H1 (cell line): ENCODE measurements around the gene TRMT10A. TPM values are rescaled to one million over a fixed set of nuclear protein-coding genes. Genes with fewer than 3 reads are reported as not detected.

Experiments used
- CTCF ChIA-PET: fragments of 300-600 bp; sonication (Branson Sonifier 250); formaldehyde crosslinking; loops from one replicate; lab custom pipeline; 2021; ENCODE audit not compliant: partially characterized antibody; lab: Charles Lee
- POLR2A ChIA-PET: fragments of 300-600 bp; sonication (Branson Sonifier 250); formaldehyde crosslinking; loops from one replicate; lab custom pipeline; 2021; ENCODE audit warnings: inconsistent platforms; ENCODE audit not compliant: partially characterized antibody; lab: Charles Lee
- DNase-seq, 2 experiments: peaks; one replicate each; pipeline versions ENCODE4 v3.0.0 to v3.0.0-alpha.2; 2010 to 2022; ENCODE audit warnings: low spot score in 2 of 2, low read depth in 1 of 2, mixed read lengths in 1 of 2
- FAIRE-seq: peaks from 2 replicates; lab custom pipeline; 2011; peaks lifted over from hg19 to GRCh38; lab: Jason Lieb, UNC
- H2AFZ ChIP-seq: 2 replicates; pipeline ENCODE4 v1.8.1; 2012; ENCODE audit warnings: low read length, inconsistent platforms
- H2AK5ac ChIP-seq: 2 replicates; pipeline ENCODE4 v1.6.1; 2013; ENCODE audit warnings: low read depth, low read length
- H2BK120ac ChIP-seq: replicated peaks from 2 replicates; pipeline ENCODE3; 2013; ENCODE audit warnings: low read depth, low read length, inconsistent platforms
- H2BK12ac ChIP-seq: 2 replicates; pipeline ENCODE4 v1.6.1; 2013; ENCODE audit warnings: low read depth, low read length
- H2BK15ac ChIP-seq: 2 replicates; pipeline ENCODE4 v1.6.1; 2013; ENCODE audit warnings: low read length
- H2BK20ac ChIP-seq: 2 replicates; pipeline ENCODE4 v1.6.1; 2013; ENCODE audit warnings: low read length
- H2BK5ac ChIP-seq: 2 replicates; pipeline ENCODE4 v1.6.1; 2013; ENCODE audit warnings: low read depth, low read length
- H3K14ac ChIP-seq: 2 replicates; pipeline ENCODE4 v1.6.1; 2013; ENCODE audit warnings: inconsistent platforms; ENCODE audit not compliant: insufficient read length
- H3K18ac ChIP-seq: 2 replicates; pipeline ENCODE4 v1.6.1; 2013; ENCODE audit warnings: low read length; ENCODE audit errors: extremely low read depth
- H3K23ac ChIP-seq: 2 replicates; pipeline ENCODE4 v1.6.1; 2013; ENCODE audit warnings: inconsistent platforms; ENCODE audit not compliant: insufficient read length
- H3K23me2 ChIP-seq: 2 replicates; pipeline ENCODE4 v1.6.1; 2013; ENCODE audit warnings: low read depth, low read length
- H3K27ac ChIP-seq: 2 replicates; pipeline ENCODE4 v1.6.1; 2011; ENCODE audit warnings: low read depth, low read length, inconsistent platforms
- H3K27me3 ChIP-seq, 4 experiments: replicated peaks in 1 of 4; 1 replicate in 1 of 4; 2 replicates in 3 of 4; pipeline versions ENCODE4 v1.6.1 to v1.8.1; 2011 to 2013; ENCODE audit warnings: low read length in 3 of 4, mild to moderate bottlenecking in 3 of 4, inconsistent platforms in 2 of 4, mixed read lengths in 2 of 4, moderate library complexity in 1 of 4; ENCODE audit not compliant: control insufficient read depth in 3 of 4, insufficient read depth in 3 of 4; ENCODE audit errors: extremely low read depth in 1 of 4
- H3K36me3 ChIP-seq, 4 experiments: 2 replicates each; pipeline versions ENCODE4 v1.6.1 to v1.8.1; 2011 to 2013; ENCODE audit warnings: mild to moderate bottlenecking in 4 of 4, low read length in 3 of 4, moderate library complexity in 2 of 4, control low read depth in 1 of 4, inconsistent platforms in 1 of 4; ENCODE audit not compliant: insufficient read depth in 4 of 4, control insufficient read depth in 2 of 4
- H3K4ac ChIP-seq: replicated peaks from 2 replicates; pipeline ENCODE3; 2013; ENCODE audit warnings: low read length, low read depth, mixed read lengths, inconsistent platforms; ENCODE audit not compliant: insufficient read length
- H3K4me1 ChIP-seq, 4 experiments: replicated peaks in 1 of 4; 1 replicate in 1 of 4; 2 replicates in 3 of 4; pipeline versions ENCODE4 v1.6.1 to v1.8.1; 2011 to 2013; ENCODE audit warnings: low read length in 3 of 4, inconsistent platforms in 2 of 4, mixed read lengths in 1 of 4; ENCODE audit not compliant: insufficient read depth in 4 of 4, control insufficient read depth in 3 of 4
- H3K4me2 ChIP-seq, 2 experiments: 2 replicates each; pipeline versions ENCODE4 v1.6.1 to v1.8.1; 2011 to 2013; ENCODE audit warnings: low read depth in 2 of 2, low read length in 2 of 2, control low read depth in 1 of 2, inconsistent platforms in 1 of 2, mild to moderate bottlenecking in 1 of 2; ENCODE audit not compliant: insufficient read depth in 1 of 2
- H3K4me3 ChIP-seq, 4 experiments: fragments of 200-600, 300-600 bp in 1 of 4; sonication (generic), shearing (Covaris generic), sonication (Bioruptor Twin) in 1 of 4; 2 replicates each; pipeline versions ENCODE4 v1.5.1 to v1.8.1; 2011 to 2016; ENCODE audit warnings: low read length in 4 of 4, low read depth in 3 of 4, control low read depth in 2 of 4, inconsistent platforms in 2 of 4, mild to moderate bottlenecking in 2 of 4, mixed read lengths in 1 of 4, moderate library complexity in 1 of 4; ENCODE audit not compliant: insufficient read depth in 2 of 4; ENCODE audit errors: extremely low read depth in 1 of 4
- H3K56ac ChIP-seq: replicated peaks from 2 replicates; pipeline ENCODE3; 2013; ENCODE audit warnings: low read depth, mild to moderate bottlenecking, mixed read lengths, low read length, inconsistent platforms; ENCODE audit not compliant: insufficient read length
- H3K79me1 ChIP-seq: 2 replicates; pipeline ENCODE4 v1.6.1; 2013; ENCODE audit warnings: low read depth, low read length, control low read depth
- H3K79me2 ChIP-seq, 2 experiments: 2 replicates each; pipeline versions ENCODE4 v1.6.1 to v1.8.1; 2012 to 2013; ENCODE audit warnings: low read length in 2 of 2, mild to moderate bottlenecking in 2 of 2, inconsistent platforms in 1 of 2; ENCODE audit not compliant: insufficient read depth in 2 of 2, control insufficient read depth in 1 of 2
- H3K9ac ChIP-seq, 4 experiments: replicated peaks in 1 of 4; 1 replicate in 1 of 4; 2 replicates in 3 of 4; pipeline versions ENCODE4 v1.6.1 to v1.8.1; 2011 to 2013; ENCODE audit warnings: low read depth in 3 of 4, low read length in 3 of 4, control low read depth in 2 of 4, mild to moderate bottlenecking in 2 of 4, moderate library complexity in 2 of 4, inconsistent platforms in 1 of 4; ENCODE audit errors: extremely low read depth in 1 of 4
- H3K9me3 ChIP-seq, 2 experiments: 2 replicates each; pipeline versions ENCODE4 v1.6.1 to v1.8.1; 2012 to 2013; ENCODE audit warnings: mild to moderate bottlenecking in 2 of 2, moderate library complexity in 2 of 2, control low read depth in 1 of 2, inconsistent platforms in 1 of 2, low read depth in 1 of 2, low read length in 1 of 2, mixed read lengths in 1 of 2; ENCODE audit not compliant: insufficient read depth in 2 of 2
- H4K20me1 ChIP-seq, 2 experiments: replicated peaks in 1 of 2; 2 replicates each; pipeline versions ENCODE3 to v1.8.1; 2011 to 2013; ENCODE audit warnings: inconsistent platforms in 2 of 2, low read length in 2 of 2, mild to moderate bottlenecking in 1 of 2; ENCODE audit not compliant: insufficient read depth in 2 of 2, control insufficient read depth in 1 of 2
- H4K5ac ChIP-seq: 2 replicates; pipeline ENCODE4 v1.6.1; 2013; ENCODE audit warnings: low read length, low read depth, mixed read lengths, inconsistent platforms; ENCODE audit not compliant: insufficient read length
- H4K8ac ChIP-seq: 2 replicates; pipeline ENCODE4 v1.8.0; 2013; ENCODE audit warnings: mild to moderate bottlenecking, moderate library complexity, low read length, inconsistent platforms; ENCODE audit not compliant: insufficient read depth; ENCODE audit errors: extremely low read depth
- H4K91ac ChIP-seq: replicated peaks from 2 replicates; pipeline ENCODE3; 2013; ENCODE audit warnings: low read length, mixed read lengths, inconsistent platforms; ENCODE audit not compliant: insufficient read length
- BCL11A ChIP-seq, 2 experiments: IDR thresholded peaks; one replicate each; pipeline ENCODE4 v1.6.1; 2011; ENCODE audit warnings: low read depth in 2 of 2, low read length in 2 of 2, mild to moderate bottlenecking in 2 of 2
- EGR1 ChIP-seq: IDR thresholded peaks from 2 replicates; pipeline ENCODE4 v1.6.1; 2011; ENCODE audit warnings: low read depth, low read length, borderline replicate concordance
- RBBP5 ChIP-seq: IDR thresholded peaks from 2 replicates; pipeline ENCODE4 v1.7.1; 2012; ENCODE audit warnings: low read depth, mild to moderate bottlenecking, inconsistent platforms, low read length, moderate library complexity, borderline replicate concordance
- USF2 ChIP-seq: IDR thresholded peaks from 2 replicates; pipeline ENCODE4 v1.6.1; 2011; ENCODE audit warnings: low read length, improper control_type of control experiment
- YY1 ChIP-seq: IDR thresholded peaks from 2 replicates; pipeline ENCODE4 v1.6.1; 2011; ENCODE audit warnings: low read depth, mild to moderate bottlenecking, low read length
- polyA plus RNA-seq, 7 experiments: library from polyadenylated mRNA; depleted of rRNA in 3 of 7; stranded (reverse) in 5 of 7; unstranded in 2 of 7; fragments of >200 nt in 5 of 7; fragments of 200-250 nt in 2 of 7; gene quantifications; 1 replicate in 5 of 7; 2 replicates in 1 of 7; 4 replicates in 1 of 7; pipeline versions ENCODE4 v1.2.1 to v1.2.3, GENCODE V29; 2011 to 2013; ENCODE audit warnings: missing spikeins in 2 of 7, mixed read lengths in 2 of 7
- total RNA-seq: library from RNA; stranded (reverse); fragmentation: NEBNext Ultra II Directional; extraction: Animal tissue kit (Norgen Biotek cat#: 25700); gene quantifications from 2 replicates; pipeline ENCODE4 v1.2.1, GENCODE V29; 2021

TRMT10A gene
- total and polyA plus RNA-seq, 2 of the 8 experiments (the other 6 are each of a cell fraction or from before 2014, with no cell fraction given), result 1.5 to 3.8 TPM

GRCh38 chr4:99540277-99540939 lies 23.4 kb downstream of the TRMT10A start:
- Histone ChIP-seq H2AFZ (no peak overlapping the region), H4K91ac (no peak overlapping the region), H2BK20ac (no peak overlapping the region), H3K14ac (no peak overlapping the region), H3K79me2 (no peaks in the 10 kb centered on the region), H3K36me3 (no peaks in the 10 kb centered on the region), H2BK120ac (no peak overlapping the region), H3K23ac (no peak overlapping the region), H3K27me3 (no peaks in the 10 kb centered on the region), H3K4me3 (no peak overlapping the region), H3K79me1 (no peaks in the 10 kb centered on the region), H2AK5ac (no peak overlapping the region), H2BK5ac (no peak overlapping the region), H3K56ac (no peak overlapping the region), H3K9me3 (no peaks in the 10 kb centered on the region), H2BK15ac (no peak overlapping the region), H4K20me1 (no peaks in the 10 kb centered on the region), H3K4ac (no peak overlapping the region), H3K4me2 (no peak overlapping the region), H3K4me1 (no peaks in the 10 kb centered on the region), H4K8ac (no peak overlapping the region), H3K27ac (no peak overlapping the region), H3K9ac (no peak overlapping the region), H3K18ac (no peak overlapping the region), H3K23me2 (no peaks in the 10 kb centered on the region), H2BK12ac (no peak overlapping the region), H4K5ac (no peak overlapping the region)
- ChIA-PET CTCF (interaction anchor here (0.6 to 3.5 kb wide), 3 partner anchors 268 to 459 kb away, joined by 3 to 16 read pairs (median 3); no protein-coding TSS in a partner anchor), POLR2A (no interaction called here)
- FAIRE-seq, result no peak
- DNase-seq, result no peak
- no peak for TF ChIP-seq BCL11A (IDR thresholded peaks at IDR 0.05; ENCODE audit: low read depth in 2 of 2, low read length in 2 of 2)
- no peak for TF ChIP-seq YY1
- no peak for TF ChIP-seq RBBP5
- no peak for TF ChIP-seq EGR1
- TF ChIP-seq USF2, result no peak
